SU-DHL-6 (cell line): Measurements from ENCODE around the gene SLCO4A1.

ENCODE experiments used
- EZH2phosphoT487 ChIP-seq: fragments of 200-600 bp; sonication (generic), shearing (Covaris generic); conservative IDR thresholded peaks from 2 replicates; pipeline ENCODE4 v1.6.1; 2018; ENCODE audit warnings: mild to moderate bottlenecking, antibody characterized with exemption, low read length, moderate library complexity, mixed read lengths
- TF ChIP-seq, protein P1 (sequence below): fragments of 200-600 bp; sonication (generic); IDR thresholded peaks from one replicate; pipeline ENCODE4 v1.5.1; 2017; ENCODE audit warnings: antibody characterized with exemption, mild to moderate bottlenecking, low read length, moderate library complexity; ENCODE audit not compliant: insufficient read depth, poor library complexity, severe bottlenecking

- TF ChIP-seq, protein P1, sequence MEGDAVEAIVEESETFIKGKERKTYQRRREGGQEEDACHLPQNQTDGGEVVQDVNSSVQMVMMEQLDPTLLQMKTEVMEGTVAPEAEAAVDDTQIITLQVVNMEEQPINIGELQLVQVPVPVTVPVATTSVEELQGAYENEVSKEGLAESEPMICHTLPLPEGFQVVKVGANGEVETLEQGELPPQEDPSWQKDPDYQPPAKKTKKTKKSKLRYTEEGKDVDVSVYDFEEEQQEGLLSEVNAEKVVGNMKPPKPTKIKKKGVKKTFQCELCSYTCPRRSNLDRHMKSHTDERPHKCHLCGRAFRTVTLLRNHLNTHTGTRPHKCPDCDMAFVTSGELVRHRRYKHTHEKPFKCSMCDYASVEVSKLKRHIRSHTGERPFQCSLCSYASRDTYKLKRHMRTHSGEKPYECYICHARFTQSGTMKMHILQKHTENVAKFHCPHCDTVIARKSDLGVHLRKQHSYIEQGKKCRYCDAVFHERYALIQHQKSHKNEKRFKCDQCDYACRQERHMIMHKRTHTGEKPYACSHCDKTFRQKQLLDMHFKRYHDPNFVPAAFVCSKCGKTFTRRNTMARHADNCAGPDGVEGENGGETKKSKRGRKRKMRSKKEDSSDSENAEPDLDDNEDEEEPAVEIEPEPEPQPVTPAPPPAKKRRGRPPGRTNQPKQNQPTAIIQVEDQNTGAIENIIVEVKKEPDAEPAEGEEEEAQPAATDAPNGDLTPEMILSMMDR = no peak
- no peak for TF ChIP-seq EZH2phosphoT487
Observed at GRCh38 chr20:62670998-62671397, 28.7 kb downstream of the SLCO4A1 start.
